GM13977 (cell line): Measurements from ENCODE around the gene ZC3H7A.
A peak's percentile ranks its signal among the peaks of the same experiment; 100 is the strongest.

Source experiments
- DNase-seq: peaks from one replicate; pipeline ENCODE4 v3.0.0; 2012; ENCODE audit warnings: low spot score
- CTCF ChIP-seq: IDR thresholded peaks from 2 replicates; pipeline ENCODE4 v1.5.1; 2012; ENCODE audit warnings: mild to moderate bottlenecking, control low read depth; ENCODE audit not compliant: insufficient read depth; ENCODE audit errors: extremely low read depth, missing control alignments
- in situ Hi-C: fragments of 300-500 bp; cut with MboI; formaldehyde crosslinking; loops from one replicate; pipeline ENCODE4 v1.12.0; 2022; ENCODE audit warnings: low sequenced_read_pairs, low pct_unique_long_range_greater_than_20kb, mixed read lengths, inconsistent platforms; ENCODE audit not compliant: unreplicated experiment

The ZC3H7A gene

GRCh38 chr16:11719171-11719570, 77.9 kb downstream of the ZC3H7A start:
- no peak for TF ChIP-seq CTCF
- in situ Hi-C loops = loop anchor here (25.0 kb wide), 2 partner anchors 307 to 757 kb away; no protein-coding TSS in a partner anchor
- DNase-seq = no peak

DNA sequence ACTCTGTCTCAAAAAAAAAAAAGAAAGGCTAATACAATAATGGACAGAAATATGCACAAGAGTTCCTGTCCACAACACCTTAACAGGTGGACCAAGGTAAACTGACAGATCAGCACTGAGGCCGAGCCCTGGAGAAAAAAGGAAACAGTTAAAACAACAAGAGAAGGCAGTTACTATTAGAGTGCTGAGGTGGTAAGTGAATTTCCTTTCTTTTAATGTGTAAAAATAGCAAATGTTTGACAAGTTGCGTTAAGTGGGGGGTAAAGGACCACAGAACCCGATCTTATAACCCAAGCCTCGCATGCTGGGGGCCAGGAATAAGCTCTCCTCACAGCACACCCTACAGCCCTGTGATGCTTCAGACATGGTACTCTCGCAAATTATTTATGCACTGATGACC, 79.2 kb downstream of the ZC3H7A start:
- no peak for DNase-seq
- TF ChIP-seq CTCF = no peak
- in situ Hi-C loops = loop anchor here (25.0 kb wide), 2 partner anchors 306 to 756 kb away; no protein-coding TSS in a partner anchor

DNA sequence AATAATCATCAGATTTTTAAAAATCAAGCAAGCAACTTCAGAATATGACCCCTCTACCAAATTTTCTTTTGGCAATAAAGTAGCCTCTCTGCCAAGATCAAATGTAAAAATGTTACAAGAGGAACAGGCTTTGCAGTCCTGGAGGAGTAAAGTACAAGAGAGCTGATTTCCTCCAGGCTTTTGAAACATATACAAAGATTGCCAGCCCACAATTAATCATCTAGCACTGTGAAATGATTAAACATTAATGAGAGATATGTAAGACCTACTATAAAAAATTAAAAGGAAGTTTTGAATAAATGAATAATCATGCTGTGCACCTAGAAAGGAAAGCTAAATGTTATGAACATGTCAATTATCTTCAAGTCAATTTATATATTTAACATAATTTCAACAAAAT, 80.7 kb downstream of the ZC3H7A start:
- no peak for TF ChIP-seq CTCF
- in situ Hi-C loops = loop anchor here (25.0 kb wide), 2 partner anchors 304 to 754 kb away; no protein-coding TSS in a partner anchor
- no peak for DNase-seq

DNA sequence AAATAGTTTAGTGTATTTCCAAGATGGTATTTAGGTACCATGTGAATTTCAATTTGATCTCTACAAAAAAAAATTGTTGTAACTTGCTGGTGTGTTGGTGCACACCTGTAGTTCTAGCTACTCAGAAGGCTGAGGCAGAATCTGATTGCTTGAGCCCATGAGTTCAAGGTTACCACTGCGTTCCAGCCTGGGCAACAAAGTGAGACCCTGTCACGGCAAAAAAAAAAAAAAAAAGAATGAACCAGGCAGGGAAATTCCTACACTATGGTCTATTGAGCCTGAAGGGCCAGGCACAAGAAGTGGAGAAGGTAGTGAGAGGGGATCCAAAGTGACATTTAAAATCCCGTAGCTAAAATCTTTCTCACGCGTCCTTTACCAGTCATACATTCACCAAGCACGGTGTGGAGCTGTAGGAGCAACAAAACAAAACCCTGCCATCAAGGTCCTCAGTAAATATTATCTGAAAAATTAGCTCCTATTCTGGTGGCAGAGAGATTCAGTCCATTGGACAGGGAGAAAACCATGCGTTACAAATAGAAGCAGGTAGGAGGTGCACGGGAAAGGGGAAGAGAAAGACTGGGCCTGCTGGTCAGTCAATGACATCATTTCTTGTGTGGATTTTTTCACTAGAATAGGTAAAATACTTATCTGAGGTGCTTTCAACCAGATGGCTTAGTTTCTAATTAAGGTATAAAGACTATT, 81.7 kb downstream of the ZC3H7A start:
- no peak for TF ChIP-seq CTCF

DNA sequence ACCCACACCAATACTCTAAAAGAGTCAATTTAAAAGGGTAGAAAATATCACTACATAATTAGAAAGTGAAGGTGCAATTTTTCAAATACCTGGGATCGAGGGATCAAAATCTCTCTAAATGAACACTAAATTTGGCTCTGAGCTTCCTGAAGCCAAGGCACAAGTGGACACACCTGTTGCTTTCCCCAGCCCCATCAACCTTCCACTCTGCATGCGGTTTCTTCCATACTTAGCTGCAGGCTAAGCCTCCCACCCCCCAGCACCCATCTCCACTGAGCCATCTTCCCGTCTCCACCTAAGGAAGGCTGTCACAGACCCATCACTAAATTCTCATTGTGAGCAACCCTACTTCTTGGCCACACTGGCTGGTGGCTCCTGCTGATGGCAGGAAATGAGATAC, 84.9 kb downstream of the ZC3H7A start:
- in situ Hi-C loops = loop anchor here (25.0 kb wide), 2 partner anchors 300 to 750 kb away; no protein-coding TSS in a partner anchor
- no peak for DNase-seq
- no peak for TF ChIP-seq CTCF

More for the DNA sequence above, 81.7 kb downstream of the ZC3H7A start:
- in situ Hi-C loops = loop anchor here (25.0 kb wide), 2 partner anchors 303 to 753 kb away; no protein-coding TSS in a partner anchor
- DNase-seq = peak; percentile 52

DNA sequence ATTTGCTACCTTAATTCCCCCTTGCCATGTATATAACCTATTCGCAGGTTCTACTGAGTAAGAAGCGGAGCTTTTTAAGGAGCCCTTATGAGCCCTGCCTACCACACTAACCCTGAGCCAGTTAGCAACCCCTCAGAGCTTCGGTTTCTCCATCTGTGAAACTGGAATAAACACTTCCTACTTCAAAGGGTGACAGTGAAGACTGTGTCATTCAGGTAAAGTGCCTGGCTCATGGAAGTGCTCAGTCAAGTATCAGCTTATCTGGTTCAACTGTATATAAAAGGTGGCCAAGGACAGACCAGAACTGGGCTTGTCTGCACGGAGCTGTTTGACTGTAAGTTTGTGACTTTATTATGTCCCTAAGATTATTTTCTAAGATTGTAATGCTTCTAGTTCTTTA, 85.4 kb downstream of the ZC3H7A start:
- in situ Hi-C loops = loop anchor here (25.0 kb wide), 2 partner anchors 299 to 749 kb away; no protein-coding TSS in a partner anchor
- no peak for DNase-seq
- TF ChIP-seq CTCF = no peak
